WTC11 (cell line): ENCODE measurements around the gene NUMA1.

Source experiments
- CREM ChIP-seq: sonication (generic); formaldehyde crosslinking; IDR thresholded peaks from 2 replicates; pipeline ENCODE4 v1.8.1; 2022; ENCODE audit warnings: mild to moderate bottlenecking, missing genetic modification reagents, moderate library complexity
- JUN ChIP-seq: sonication (generic); formaldehyde crosslinking; IDR thresholded peaks from 2 replicates; pipeline ENCODE4 v1.8.0; 2023; ENCODE audit warnings: mild to moderate bottlenecking, missing genetic modification reagents
- NR2C2 ChIP-seq: sonication (generic); formaldehyde crosslinking; IDR thresholded peaks from 2 replicates; pipeline ENCODE4 v1.8.0; 2022; ENCODE audit warnings: mild to moderate bottlenecking, missing genetic modification reagents
- ZNF138 ChIP-seq: sonication (generic); formaldehyde crosslinking; conservative IDR thresholded peaks from 2 replicates; pipeline ENCODE4 v1.8.1; 2022; ENCODE audit warnings: mild to moderate bottlenecking, moderate library complexity, missing genetic modification reagents
- ZNF423 ChIP-seq: fragments of 250-450 bp; sonication (Bioruptor Pico); IDR thresholded peaks from 2 replicates; pipeline ENCODE4 v2.1.2; 2022; ENCODE audit warnings: mild to moderate bottlenecking, moderate library complexity
- TF ChIP-seq, protein P1 (sequence below): sonication (generic); formaldehyde crosslinking; conservative IDR thresholded peaks from 2 replicates; pipeline ENCODE4 v1.8.1; 2022; ENCODE audit warnings: mild to moderate bottlenecking, missing genetic modification reagents
- TF ChIP-seq, protein P2 (sequence below): sonication (generic); formaldehyde crosslinking; IDR thresholded peaks from 2 replicates; pipeline ENCODE4 v1.8.1; 2023; ENCODE audit warnings: mild to moderate bottlenecking, missing genetic modification reagents, moderate library complexity
- TF ChIP-seq, protein P3 (sequence below): sonication (generic); formaldehyde crosslinking; IDR thresholded peaks from 2 replicates; pipeline ENCODE4 v1.8.0; 2022; ENCODE audit warnings: mild to moderate bottlenecking, missing genetic modification reagents
- TF ChIP-seq, protein P4 (sequence below): fragments of 200-600 bp; IDR thresholded peaks from 2 replicates; pipeline ENCODE4 v1.8.0; 2022; ENCODE audit warnings: antibody characterized with exemption
- TF ChIP-seq, protein P5 (sequence below): sonication (generic); formaldehyde crosslinking; IDR thresholded peaks from 2 replicates; pipeline ENCODE4 v1.8.0; 2023; ENCODE audit warnings: missing genetic modification reagents, mild to moderate bottlenecking, borderline replicate concordance
- TF ChIP-seq, protein P6 (sequence below): sonication (generic); formaldehyde crosslinking; IDR thresholded peaks from 2 replicates; pipeline ENCODE4 v1.8.1; 2023; ENCODE audit warnings: mild to moderate bottlenecking, missing genetic modification reagents
- TF ChIP-seq, protein P7 (sequence below): sonication (generic); formaldehyde crosslinking; IDR thresholded peaks from 2 replicates; pipeline ENCODE4 v1.8.1; 2022; ENCODE audit warnings: low read depth, missing genetic modification reagents, borderline replicate concordance

DNA sequence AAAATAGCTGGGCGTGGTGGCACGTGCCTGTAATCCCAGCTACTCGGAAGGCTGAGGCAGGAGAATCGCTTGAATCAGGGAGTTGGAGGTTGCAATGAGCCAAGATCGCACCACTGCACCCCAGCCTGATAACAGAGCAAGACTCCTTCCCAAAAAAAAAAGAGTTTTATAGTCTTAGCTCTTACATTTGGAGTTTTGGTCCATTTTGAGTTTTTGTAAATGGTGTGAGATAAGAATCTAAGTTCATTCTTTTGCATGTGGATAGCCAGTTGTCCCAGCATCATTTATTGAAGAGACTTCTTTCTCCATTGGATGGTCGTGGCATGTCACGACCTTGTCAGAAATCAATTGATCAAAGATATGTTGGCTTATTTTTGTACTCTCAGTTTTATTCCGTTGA, 116.9 kb downstream of the NUMA1 start:
- TF ChIP-seq, protein P1, sequence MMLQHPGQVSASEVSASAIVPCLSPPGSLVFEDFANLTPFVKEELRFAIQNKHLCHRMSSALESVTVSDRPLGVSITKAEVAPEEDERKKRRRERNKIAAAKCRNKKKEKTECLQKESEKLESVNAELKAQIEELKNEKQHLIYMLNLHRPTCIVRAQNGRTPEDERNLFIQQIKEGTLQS (CRISPR knock-in tag) = no peak
- TF ChIP-seq, protein P2, sequence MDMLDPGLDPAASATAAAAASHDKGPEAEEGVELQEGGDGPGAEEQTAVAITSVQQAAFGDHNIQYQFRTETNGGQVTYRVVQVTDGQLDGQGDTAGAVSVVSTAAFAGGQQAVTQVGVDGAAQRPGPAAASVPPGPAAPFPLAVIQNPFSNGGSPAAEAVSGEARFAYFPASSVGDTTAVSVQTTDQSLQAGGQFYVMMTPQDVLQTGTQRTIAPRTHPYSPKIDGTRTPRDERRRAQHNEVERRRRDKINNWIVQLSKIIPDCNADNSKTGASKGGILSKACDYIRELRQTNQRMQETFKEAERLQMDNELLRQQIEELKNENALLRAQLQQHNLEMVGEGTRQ (CRISPR knock-in tag) = no peak
- TF ChIP-seq, protein P3, sequence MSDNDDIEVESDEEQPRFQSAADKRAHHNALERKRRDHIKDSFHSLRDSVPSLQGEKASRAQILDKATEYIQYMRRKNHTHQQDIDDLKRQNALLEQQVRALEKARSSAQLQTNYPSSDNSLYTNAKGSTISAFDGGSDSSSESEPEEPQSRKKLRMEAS = no peak
- TF ChIP-seq, protein P4, sequence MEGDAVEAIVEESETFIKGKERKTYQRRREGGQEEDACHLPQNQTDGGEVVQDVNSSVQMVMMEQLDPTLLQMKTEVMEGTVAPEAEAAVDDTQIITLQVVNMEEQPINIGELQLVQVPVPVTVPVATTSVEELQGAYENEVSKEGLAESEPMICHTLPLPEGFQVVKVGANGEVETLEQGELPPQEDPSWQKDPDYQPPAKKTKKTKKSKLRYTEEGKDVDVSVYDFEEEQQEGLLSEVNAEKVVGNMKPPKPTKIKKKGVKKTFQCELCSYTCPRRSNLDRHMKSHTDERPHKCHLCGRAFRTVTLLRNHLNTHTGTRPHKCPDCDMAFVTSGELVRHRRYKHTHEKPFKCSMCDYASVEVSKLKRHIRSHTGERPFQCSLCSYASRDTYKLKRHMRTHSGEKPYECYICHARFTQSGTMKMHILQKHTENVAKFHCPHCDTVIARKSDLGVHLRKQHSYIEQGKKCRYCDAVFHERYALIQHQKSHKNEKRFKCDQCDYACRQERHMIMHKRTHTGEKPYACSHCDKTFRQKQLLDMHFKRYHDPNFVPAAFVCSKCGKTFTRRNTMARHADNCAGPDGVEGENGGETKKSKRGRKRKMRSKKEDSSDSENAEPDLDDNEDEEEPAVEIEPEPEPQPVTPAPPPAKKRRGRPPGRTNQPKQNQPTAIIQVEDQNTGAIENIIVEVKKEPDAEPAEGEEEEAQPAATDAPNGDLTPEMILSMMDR = no peak
- TF ChIP-seq CREM (no peak), JUN (CRISPR knock-in tag) (no peak), ZNF138 (no peak), NR2C2 (CRISPR knock-in tag) (no peak), ZNF423 (CRISPR knock-in tag) (no peak)
- TF ChIP-seq, protein P5, sequence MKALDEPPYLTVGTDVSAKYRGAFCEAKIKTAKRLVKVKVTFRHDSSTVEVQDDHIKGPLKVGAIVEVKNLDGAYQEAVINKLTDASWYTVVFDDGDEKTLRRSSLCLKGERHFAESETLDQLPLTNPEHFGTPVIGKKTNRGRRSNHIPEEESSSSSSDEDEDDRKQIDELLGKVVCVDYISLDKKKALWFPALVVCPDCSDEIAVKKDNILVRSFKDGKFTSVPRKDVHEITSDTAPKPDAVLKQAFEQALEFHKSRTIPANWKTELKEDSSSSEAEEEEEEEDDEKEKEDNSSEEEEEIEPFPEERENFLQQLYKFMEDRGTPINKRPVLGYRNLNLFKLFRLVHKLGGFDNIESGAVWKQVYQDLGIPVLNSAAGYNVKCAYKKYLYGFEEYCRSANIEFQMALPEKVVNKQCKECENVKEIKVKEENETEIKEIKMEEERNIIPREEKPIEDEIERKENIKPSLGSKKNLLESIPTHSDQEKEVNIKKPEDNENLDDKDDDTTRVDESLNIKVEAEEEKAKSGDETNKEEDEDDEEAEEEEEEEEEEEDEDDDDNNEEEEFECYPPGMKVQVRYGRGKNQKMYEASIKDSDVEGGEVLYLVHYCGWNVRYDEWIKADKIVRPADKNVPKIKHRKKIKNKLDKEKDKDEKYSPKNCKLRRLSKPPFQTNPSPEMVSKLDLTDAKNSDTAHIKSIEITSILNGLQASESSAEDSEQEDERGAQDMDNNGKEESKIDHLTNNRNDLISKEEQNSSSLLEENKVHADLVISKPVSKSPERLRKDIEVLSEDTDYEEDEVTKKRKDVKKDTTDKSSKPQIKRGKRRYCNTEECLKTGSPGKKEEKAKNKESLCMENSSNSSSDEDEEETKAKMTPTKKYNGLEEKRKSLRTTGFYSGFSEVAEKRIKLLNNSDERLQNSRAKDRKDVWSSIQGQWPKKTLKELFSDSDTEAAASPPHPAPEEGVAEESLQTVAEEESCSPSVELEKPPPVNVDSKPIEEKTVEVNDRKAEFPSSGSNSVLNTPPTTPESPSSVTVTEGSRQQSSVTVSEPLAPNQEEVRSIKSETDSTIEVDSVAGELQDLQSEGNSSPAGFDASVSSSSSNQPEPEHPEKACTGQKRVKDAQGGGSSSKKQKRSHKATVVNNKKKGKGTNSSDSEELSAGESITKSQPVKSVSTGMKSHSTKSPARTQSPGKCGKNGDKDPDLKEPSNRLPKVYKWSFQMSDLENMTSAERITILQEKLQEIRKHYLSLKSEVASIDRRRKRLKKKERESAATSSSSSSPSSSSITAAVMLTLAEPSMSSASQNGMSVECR (CRISPR knock-in tag) = no peak
- TF ChIP-seq, protein P6, sequence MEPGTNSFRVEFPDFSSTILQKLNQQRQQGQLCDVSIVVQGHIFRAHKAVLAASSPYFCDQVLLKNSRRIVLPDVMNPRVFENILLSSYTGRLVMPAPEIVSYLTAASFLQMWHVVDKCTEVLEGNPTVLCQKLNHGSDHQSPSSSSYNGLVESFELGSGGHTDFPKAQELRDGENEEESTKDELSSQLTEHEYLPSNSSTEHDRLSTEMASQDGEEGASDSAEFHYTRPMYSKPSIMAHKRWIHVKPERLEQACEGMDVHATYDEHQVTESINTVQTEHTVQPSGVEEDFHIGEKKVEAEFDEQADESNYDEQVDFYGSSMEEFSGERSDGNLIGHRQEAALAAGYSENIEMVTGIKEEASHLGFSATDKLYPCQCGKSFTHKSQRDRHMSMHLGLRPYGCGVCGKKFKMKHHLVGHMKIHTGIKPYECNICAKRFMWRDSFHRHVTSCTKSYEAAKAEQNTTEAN (CRISPR knock-in tag) = no peak
- TF ChIP-seq, protein P7, sequence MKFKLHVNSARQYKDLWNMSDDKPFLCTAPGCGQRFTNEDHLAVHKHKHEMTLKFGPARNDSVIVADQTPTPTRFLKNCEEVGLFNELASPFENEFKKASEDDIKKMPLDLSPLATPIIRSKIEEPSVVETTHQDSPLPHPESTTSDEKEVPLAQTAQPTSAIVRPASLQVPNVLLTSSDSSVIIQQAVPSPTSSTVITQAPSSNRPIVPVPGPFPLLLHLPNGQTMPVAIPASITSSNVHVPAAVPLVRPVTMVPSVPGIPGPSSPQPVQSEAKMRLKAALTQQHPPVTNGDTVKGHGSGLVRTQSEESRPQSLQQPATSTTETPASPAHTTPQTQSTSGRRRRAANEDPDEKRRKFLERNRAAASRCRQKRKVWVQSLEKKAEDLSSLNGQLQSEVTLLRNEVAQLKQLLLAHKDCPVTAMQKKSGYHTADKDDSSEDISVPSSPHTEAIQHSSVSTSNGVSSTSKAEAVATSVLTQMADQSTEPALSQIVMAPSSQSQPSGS (CRISPR knock-in tag) = no peak
